ENCODE results near the gene LCAT.

The LCAT gene

DNA sequence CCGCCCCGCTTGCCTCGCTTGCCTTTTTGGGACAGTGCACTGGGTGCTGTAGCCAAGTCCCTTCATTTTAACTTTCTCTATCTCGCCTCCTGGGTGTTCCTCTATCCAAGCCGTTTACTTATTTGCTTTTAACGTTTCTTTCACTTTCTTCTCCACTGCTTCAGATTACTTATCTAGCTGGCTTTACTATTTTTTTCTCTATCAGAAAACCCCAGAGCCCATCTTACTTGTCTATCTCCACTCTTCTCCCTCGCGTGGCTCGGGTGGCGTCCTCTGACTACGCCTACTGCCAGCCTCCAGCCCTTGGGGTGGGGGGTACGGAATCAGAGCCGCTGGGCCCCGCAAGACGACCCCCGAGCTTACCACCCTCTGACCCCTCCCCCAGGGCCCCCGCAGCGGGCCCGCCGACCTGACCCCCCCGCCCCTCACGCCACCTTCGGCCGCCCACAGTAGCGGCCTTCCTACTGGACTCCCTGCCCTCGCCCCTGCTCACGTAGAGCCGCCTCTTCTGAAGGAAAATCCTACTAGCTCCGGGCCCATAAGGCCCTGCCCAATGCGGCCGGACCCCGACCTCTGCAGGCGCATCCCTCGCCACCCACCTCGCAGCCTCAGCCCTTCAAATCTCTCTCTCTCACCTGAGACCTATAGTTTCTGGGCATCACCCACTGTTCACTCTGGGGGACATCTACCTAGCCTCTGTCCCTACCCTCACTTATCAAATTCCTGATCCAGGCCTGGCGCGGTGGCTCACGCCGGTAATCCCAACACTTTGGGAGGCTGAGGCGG is 25.5 kb upstream of the LCAT start:
- no peak for TF ChIP-seq CTCF (IDR thresholded peaks at IDR 0.05; ENCODE audit: low read depth, low read length)
- DNase-seq = no peak
- Histone ChIP-seq H3K36me3 (no peaks in the 10 kb centered on the region), H3K4me1 (no peaks in the 10 kb centered on the region; the same call in 1 of the 2 replicates), H3K9me3 (no peaks in the 10 kb centered on the region), H3K27me3 (no peaks in the 10 kb centered on the region), H3K4me3 (ENCODE audit: low read depth, low read length) (peak overlapping the region; percentile 59)

GRCh38 chr16:67968400-67969253 is 24.7 kb upstream of the LCAT start, which contains the start of gene SLC12A4:
Gene SLC12A4 (minus strand): TSS chr16:67968637. CDS start chr16:67968553, 84 bp downstream.
- no peaks in the 10 kb centered on the region for H3K27me3 ChIP-seq
- no peak for TF ChIP-seq CTCF (IDR thresholded peaks at IDR 0.05; ENCODE audit: low read depth, low read length)
- peak within 1 kb of the TSS; percentile 59 for H3K4me3 ChIP-seq (ENCODE audit: low read depth, low read length)
- no peaks in the 10 kb centered on the region; the same call in 1 of the 2 replicates for H3K4me1 ChIP-seq
- H3K36me3 ChIP-seq = no peaks in the 10 kb centered on the region
- no peaks in the 10 kb centered on the region for H3K9me3 ChIP-seq
- peak; percentile 91 for DNase-seq

DNA sequence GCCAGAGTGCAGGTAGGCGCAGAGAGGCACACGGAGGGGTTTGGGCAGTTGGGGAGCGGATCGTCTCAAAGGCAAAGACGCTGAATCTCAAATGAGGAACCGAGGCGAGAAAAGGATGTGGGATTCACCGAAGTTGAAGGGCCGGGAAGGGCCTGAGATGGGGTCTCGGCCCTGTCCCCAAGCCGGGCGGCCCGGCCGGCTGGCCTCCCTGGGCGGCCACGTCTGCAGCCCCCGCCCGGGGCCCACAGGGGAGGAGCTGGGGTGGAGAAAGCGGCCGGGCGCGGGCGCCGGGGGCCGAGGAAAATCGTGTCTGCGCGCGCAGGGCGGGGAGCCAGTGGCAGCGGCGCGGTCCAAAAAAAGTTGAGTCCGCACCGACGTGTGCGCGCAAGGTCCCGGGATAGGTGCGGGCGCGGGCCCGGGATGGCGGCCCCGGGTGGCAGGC is 24.1 kb upstream of the LCAT start:
- no peaks in the 10 kb centered on the region for H3K9me3 ChIP-seq
- peak overlapping the region; percentile 59 for H3K4me3 ChIP-seq (ENCODE audit: low read depth, low read length)
- no peak for DNase-seq
- no peaks in the 10 kb centered on the region for H3K36me3 ChIP-seq
- H3K4me1 ChIP-seq = no peaks in the 10 kb centered on the region; the same call in 1 of the 2 replicates
- no peak for TF ChIP-seq CTCF (IDR thresholded peaks at IDR 0.05; ENCODE audit: low read depth, low read length)
- no peaks in the 10 kb centered on the region for H3K27me3 ChIP-seq

DNA sequence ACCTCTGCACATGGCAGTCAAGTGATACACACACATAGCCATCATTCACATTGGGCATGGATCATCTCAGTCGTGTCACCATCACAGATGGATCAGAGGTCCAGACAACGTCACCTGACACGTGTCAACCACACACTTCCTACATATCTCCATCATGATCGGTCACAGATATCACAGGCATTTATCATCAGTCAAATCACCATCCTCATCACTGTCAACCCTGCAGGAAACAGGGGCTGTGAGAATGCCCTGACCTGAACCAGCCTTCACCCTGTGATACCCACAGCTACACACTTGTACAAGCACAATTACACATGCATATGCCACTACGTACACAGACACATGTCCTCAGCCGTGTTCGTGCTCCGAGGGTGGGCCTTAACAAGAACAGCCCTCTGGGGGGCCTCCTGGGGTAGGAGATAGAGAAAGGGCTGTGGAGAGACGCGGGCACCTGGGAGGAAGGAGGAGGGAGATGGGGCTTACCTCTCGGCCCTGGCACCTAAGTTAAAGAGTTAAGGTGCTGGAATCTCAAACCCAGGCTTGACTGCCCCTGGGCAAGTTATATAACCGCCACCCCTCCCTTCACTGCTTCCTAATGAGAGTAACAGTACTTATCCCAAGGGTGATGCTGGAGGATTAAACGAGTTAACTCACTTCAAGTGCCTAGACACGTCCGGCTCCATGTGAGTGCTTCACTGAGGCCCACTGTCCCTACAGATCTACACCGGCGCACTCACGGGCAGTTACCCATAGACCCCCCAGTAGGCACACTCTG is 23.4 kb upstream of the LCAT start:
- H3K36me3 ChIP-seq = no peaks in the 10 kb centered on the region
- no peaks in the 10 kb centered on the region; the same call in 1 of the 2 replicates for H3K4me1 ChIP-seq
- no peaks in the 10 kb centered on the region for H3K27me3 ChIP-seq
- no peak for DNase-seq
- peak overlapping the region; percentile 59 for H3K4me3 ChIP-seq (ENCODE audit: low read depth, low read length)
- no peak for TF ChIP-seq CTCF (IDR thresholded peaks at IDR 0.05; ENCODE audit: low read depth, low read length)
- H3K9me3 ChIP-seq = no peaks in the 10 kb centered on the region

DNA sequence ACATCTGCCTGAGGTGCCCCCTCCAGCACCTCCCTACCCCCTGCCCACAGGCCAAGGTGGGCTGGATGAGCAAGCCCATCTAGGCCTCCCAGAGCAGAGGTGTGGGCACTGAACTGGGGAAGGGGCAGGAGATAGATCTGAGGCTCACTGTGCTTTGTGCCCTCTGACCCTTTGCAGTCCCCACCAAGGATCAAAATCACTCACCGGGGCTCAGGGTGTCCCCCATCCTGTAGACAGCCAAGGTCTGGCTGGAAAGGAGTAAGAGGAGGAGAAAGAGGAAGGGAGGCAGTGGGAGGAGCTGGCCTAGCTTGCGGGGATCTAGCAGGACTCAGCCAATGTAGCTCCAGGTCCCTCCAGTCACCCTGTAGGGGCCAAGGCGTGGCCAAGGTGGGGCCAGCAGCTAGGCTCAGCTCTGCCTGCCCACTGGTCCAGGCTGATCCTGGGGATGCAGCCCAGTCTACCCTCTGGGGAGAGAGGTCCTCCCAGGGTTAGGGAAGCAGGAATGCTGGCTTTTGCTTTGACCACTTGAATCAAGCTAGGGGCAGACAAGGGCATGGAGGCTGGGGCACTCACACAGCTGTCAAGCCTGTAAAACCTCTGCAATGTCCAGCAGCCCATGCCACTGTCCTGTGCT is 22.7 kb upstream of the LCAT start:
- DNase-seq = no peak
- Histone ChIP-seq H3K4me1 (peaks cover 6% of the 10 kb centered on the region), H3K9me3 (no peaks in the 10 kb centered on the region), H3K4me3 (ENCODE audit: low read depth, low read length) (no peak overlapping the region), H3K27me3 (no peaks in the 10 kb centered on the region), H3K36me3 (no peaks in the 10 kb centered on the region)
- no peak for TF ChIP-seq CTCF (IDR thresholded peaks at IDR 0.05; ENCODE audit: low read depth, low read length)
